ENCODE results near the gene PIKFYVE.

Gene PIKFYVE

GRCh38 chr2:208294482-208295024 lies 28.5 kb downstream of the PIKFYVE start:
- no peak for TF ChIP-seq CTCF (IDR thresholded peaks at IDR 0.05; ENCODE audit: insufficient read depth, low read length, missing control alignments)
- H3K4me3 ChIP-seq (ENCODE audit: low read depth, low read length), result no peak overlapping the region
- ChIA-PET POLR2A (no interaction called here), CTCF (no interaction called here)
- DNase-seq (ENCODE audit: low read depth, low spot score), result no peak

- no peak for TF ChIP-seq CTCF (IDR thresholded peaks at IDR 0.05; ENCODE audit: insufficient read depth, low read length, missing control alignments)
- no peak for DNase-seq (ENCODE audit: low read depth, low spot score)
- ChIA-PET CTCF (no interaction called here), POLR2A (no interaction called here)
- no peak overlapping the region for H3K4me3 ChIP-seq (ENCODE audit: low read depth, low read length)
Measured at GRCh38 chr2:208295834-208296233, 29.8 kb downstream of the PIKFYVE start.

GRCh38 chr2:208296610-208297009 lies 30.6 kb downstream of the PIKFYVE start:
- CTCF ChIA-PET, result no interaction called here
- no peak overlapping the region for H3K4me3 ChIP-seq (ENCODE audit: low read depth, low read length)
- no peak for DNase-seq (ENCODE audit: low read depth, low spot score)
- TF ChIP-seq CTCF (IDR thresholded peaks at IDR 0.05; ENCODE audit: insufficient read depth, low read length, missing control alignments), result no peak
- POLR2A ChIA-PET, result no interaction called here

- ChIA-PET CTCF (no interaction called here), POLR2A (no interaction called here)
- no peak for DNase-seq (ENCODE audit: low read depth, low spot score)
- no peak for TF ChIP-seq CTCF (IDR thresholded peaks at IDR 0.05; ENCODE audit: insufficient read depth, low read length, missing control alignments)
- no peak overlapping the region for H3K4me3 ChIP-seq (ENCODE audit: low read depth, low read length)
Measured at GRCh38 chr2:208297961-208298360, 31.9 kb downstream of the PIKFYVE start.

- no peak for TF ChIP-seq CTCF (IDR thresholded peaks at IDR 0.05; ENCODE audit: insufficient read depth, low read length, missing control alignments)
- H3K4me3 ChIP-seq (ENCODE audit: low read depth, low read length), result no peak overlapping the region
- ChIA-PET POLR2A (no interaction called here), CTCF (interaction anchor here (2.4 kb wide), 1 partner anchor 47 kb away, joined by 7 read pairs; the partner anchor contains the start of gene IDH1)
- DNase-seq (ENCODE audit: low read depth, low spot score), result no peak
Measured at GRCh38 chr2:208300847-208301618, 35.0 kb downstream of the PIKFYVE start.

GRCh38 chr2:208304157-208304556 lies 38.1 kb downstream of the PIKFYVE start:
- TF ChIP-seq CTCF (IDR thresholded peaks at IDR 0.05; ENCODE audit: insufficient read depth, low read length, missing control alignments), result no peak
- ChIA-PET CTCF (no interaction called here), POLR2A (no interaction called here)
- no peak overlapping the region for H3K4me3 ChIP-seq (ENCODE audit: low read depth, low read length)
- no peak for DNase-seq (ENCODE audit: low read depth, low spot score)

Data from AG04449 (cell line).